ENCODE measurements around the gene CISH.
A peak's percentile ranks its signal among the peaks of the same experiment; 100 is the strongest.

The CISH gene

DNA sequence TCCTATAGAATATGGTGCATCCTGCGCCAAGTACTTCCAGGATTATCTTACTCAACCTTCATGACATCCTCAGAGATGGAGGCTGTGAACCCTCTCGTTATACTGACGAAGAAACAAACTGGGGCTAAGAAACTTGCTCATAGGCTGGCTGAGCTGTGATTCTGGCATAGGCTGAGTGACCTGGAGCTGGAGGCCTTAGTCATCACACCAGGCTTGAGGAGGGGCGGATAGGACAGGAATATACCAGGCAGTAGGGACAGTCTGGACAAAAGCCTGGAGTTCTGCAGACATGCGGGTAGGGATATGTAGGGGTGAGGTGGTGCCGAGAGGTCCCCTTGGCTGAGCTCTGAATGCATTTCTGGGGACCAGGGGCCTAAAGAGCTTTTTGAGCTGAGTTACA lies 24.2 kb downstream of the CISH start:
- peaks cover 81% of the 10 kb centered on the region for H3K4me1 ChIP-seq (ENCODE audit: insufficient read depth, low read length)
- H3K9me3 ChIP-seq (ENCODE audit: insufficient read depth, low read length, severe bottlenecking) = no peaks in the 10 kb centered on the region
- DNase-seq (no peak), ATAC-seq (ENCODE audit: insufficient read depth, low read depth) (no peak)
- peaks cover 39% of the 10 kb centered on the region for H3K79me2 ChIP-seq (ENCODE audit: insufficient read depth, low read length)
- TF ChIP-seq, protein P1, sequence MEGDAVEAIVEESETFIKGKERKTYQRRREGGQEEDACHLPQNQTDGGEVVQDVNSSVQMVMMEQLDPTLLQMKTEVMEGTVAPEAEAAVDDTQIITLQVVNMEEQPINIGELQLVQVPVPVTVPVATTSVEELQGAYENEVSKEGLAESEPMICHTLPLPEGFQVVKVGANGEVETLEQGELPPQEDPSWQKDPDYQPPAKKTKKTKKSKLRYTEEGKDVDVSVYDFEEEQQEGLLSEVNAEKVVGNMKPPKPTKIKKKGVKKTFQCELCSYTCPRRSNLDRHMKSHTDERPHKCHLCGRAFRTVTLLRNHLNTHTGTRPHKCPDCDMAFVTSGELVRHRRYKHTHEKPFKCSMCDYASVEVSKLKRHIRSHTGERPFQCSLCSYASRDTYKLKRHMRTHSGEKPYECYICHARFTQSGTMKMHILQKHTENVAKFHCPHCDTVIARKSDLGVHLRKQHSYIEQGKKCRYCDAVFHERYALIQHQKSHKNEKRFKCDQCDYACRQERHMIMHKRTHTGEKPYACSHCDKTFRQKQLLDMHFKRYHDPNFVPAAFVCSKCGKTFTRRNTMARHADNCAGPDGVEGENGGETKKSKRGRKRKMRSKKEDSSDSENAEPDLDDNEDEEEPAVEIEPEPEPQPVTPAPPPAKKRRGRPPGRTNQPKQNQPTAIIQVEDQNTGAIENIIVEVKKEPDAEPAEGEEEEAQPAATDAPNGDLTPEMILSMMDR (IDR thresholded peaks at IDR 0.05; ENCODE audit: borderline replicate concordance, extremely low read depth, low read length, poor library complexity, severe bottlenecking) = no peak
- no peak for TF ChIP-seq EZH2 (IDR thresholded peaks at IDR 0.05; ENCODE audit: borderline replicate concordance, low read depth, low read length, severe bottlenecking)
- peak overlapping the region; percentile 53 for H3K9ac ChIP-seq (ENCODE audit: low read depth, low read length)
- no peak overlapping the region for H2AFZ ChIP-seq (ENCODE audit: low read depth, low read length)
- H3K4me3 ChIP-seq (ENCODE audit: low read depth in 1 of 2, low read length in 2 of 2) = no peak overlapping the region
- peaks cover 48% of the 10 kb centered on the region for H3K36me3 ChIP-seq (ENCODE audit: insufficient read depth, low read length)
- no peaks in the 10 kb centered on the region for H3K27me3 ChIP-seq (ENCODE audit: insufficient read depth, low read length, poor library complexity)
- H4K20me1 ChIP-seq (ENCODE audit: insufficient read depth, low read length) = no peaks in the 10 kb centered on the region
- H3K27ac ChIP-seq (ENCODE audit: low read length) = peak overlapping the region; percentile 96
- H3K4me2 ChIP-seq (ENCODE audit: insufficient read depth, low read length) = no peak overlapping the region

DNA sequence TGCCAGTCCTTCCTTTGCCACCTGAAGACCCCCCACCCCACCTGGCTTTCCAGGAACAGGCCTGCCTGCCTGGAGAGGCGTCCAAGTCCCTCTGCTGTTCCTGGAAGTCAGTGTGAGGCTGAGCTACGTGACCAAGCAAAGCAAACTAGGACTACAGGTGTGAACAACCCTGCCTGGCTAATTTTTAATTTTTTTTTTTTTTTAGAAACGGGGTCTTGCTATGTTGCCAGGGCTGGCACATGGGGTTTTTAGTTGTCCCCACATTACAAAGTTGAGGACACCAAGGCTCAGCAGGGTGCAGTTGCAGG lies 24.9 kb downstream of the CISH start:
- Histone ChIP-seq H2AFZ (ENCODE audit: low read depth, low read length) (no peak overlapping the region), H3K27ac (ENCODE audit: low read length) (peak overlapping the region; percentile 96), H3K4me3 (ENCODE audit: low read depth in 1 of 2, low read length in 2 of 2) (no peak overlapping the region), H3K36me3 (ENCODE audit: insufficient read depth, low read length) (peaks cover 55% of the 10 kb centered on the region), H3K79me2 (ENCODE audit: insufficient read depth, low read length) (peaks cover 34% of the 10 kb centered on the region), H3K9me3 (ENCODE audit: insufficient read depth, low read length, severe bottlenecking) (no peaks in the 10 kb centered on the region), H3K9ac (ENCODE audit: low read depth, low read length) (peak overlapping the region; percentile 53), H3K4me2 (ENCODE audit: insufficient read depth, low read length) (peak overlapping the region; percentile 2; the same call in 1 of the 2 replicates), H3K27me3 (ENCODE audit: insufficient read depth, low read length, poor library complexity) (no peaks in the 10 kb centered on the region), H3K4me1 (ENCODE audit: insufficient read depth, low read length) (peaks cover 74% of the 10 kb centered on the region), H4K20me1 (ENCODE audit: insufficient read depth, low read length) (no peaks in the 10 kb centered on the region)
- ATAC-seq (ENCODE audit: insufficient read depth, low read depth) = no peak
- peak; percentile 75 for DNase-seq
- TF ChIP-seq EZH2 (IDR thresholded peaks at IDR 0.05; ENCODE audit: borderline replicate concordance, low read depth, low read length, severe bottlenecking) = no peak

- DNase-seq = no peak
Measured at GRCh38 chr3:50585919-50586762, 25.4 kb downstream of the CISH start.

DNA sequence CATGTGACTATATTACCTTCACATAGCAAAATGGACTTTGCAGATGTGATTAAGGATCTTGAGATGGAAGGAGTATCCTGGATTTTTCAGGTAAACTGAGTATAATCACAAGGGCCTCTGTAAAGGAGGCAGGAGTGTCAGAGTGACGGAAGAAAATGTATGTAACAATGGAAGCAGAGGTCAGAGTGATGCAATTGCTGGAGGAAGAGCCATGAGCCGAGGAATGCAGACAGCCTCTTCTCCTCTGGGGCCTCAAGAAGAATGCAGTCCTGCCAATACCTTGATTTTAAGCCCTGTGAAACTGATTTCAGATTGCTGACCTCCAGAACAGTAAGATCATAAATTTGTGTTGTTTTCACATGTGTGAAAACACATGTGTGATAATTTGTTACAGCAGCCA lies 27.2 kb downstream of the CISH start:
- TF ChIP-seq, protein P1 (IDR thresholded peaks at IDR 0.05; ENCODE audit: borderline replicate concordance, extremely low read depth, low read length, poor library complexity, severe bottlenecking) = no peak
- no peak for TF ChIP-seq EZH2 (IDR thresholded peaks at IDR 0.05; ENCODE audit: borderline replicate concordance, low read depth, low read length, severe bottlenecking)
- Histone ChIP-seq H3K4me3 (ENCODE audit: low read depth in 1 of 2, low read length in 2 of 2) (no peak overlapping the region), H4K20me1 (ENCODE audit: insufficient read depth, low read length) (no peaks in the 10 kb centered on the region), H3K36me3 (ENCODE audit: insufficient read depth, low read length) (peaks cover 78% of the 10 kb centered on the region), H3K4me2 (ENCODE audit: insufficient read depth, low read length) (no peak overlapping the region), H3K27ac (ENCODE audit: low read length) (peak overlapping the region; percentile 96), H3K4me1 (ENCODE audit: insufficient read depth, low read length) (peaks cover 52% of the 10 kb centered on the region), H3K27me3 (ENCODE audit: insufficient read depth, low read length, poor library complexity) (no peaks in the 10 kb centered on the region), H3K9me3 (ENCODE audit: insufficient read depth, low read length, severe bottlenecking) (no peaks in the 10 kb centered on the region), H3K79me2 (ENCODE audit: insufficient read depth, low read length) (peaks cover 25% of the 10 kb centered on the region), H3K9ac (ENCODE audit: low read depth, low read length) (no peak overlapping the region), H2AFZ (ENCODE audit: low read depth, low read length) (no peak overlapping the region)
- DNase-seq = no peak
- no peak for ATAC-seq (ENCODE audit: insufficient read depth, low read depth)

More at GRCh38 chr3:50585919-50586762, 25.4 kb downstream of the CISH start:
- TF ChIP-seq, protein P1 (IDR thresholded peaks at IDR 0.05; ENCODE audit: borderline replicate concordance, extremely low read depth, low read length, poor library complexity, severe bottlenecking) = no peak
- no peak for TF ChIP-seq EZH2 (IDR thresholded peaks at IDR 0.05; ENCODE audit: borderline replicate concordance, low read depth, low read length, severe bottlenecking)
- Histone ChIP-seq H3K79me2 (ENCODE audit: insufficient read depth, low read length) (peaks cover 28% of the 10 kb centered on the region), H4K20me1 (ENCODE audit: insufficient read depth, low read length) (no peaks in the 10 kb centered on the region), H3K4me2 (ENCODE audit: insufficient read depth, low read length) (peak overlapping the region; percentile 2; the same call in 1 of the 2 replicates), H3K9me3 (ENCODE audit: insufficient read depth, low read length, severe bottlenecking) (no peaks in the 10 kb centered on the region), H3K27me3 (ENCODE audit: insufficient read depth, low read length, poor library complexity) (no peaks in the 10 kb centered on the region), H3K4me3 (ENCODE audit: low read depth in 1 of 2, low read length in 2 of 2) (no peak overlapping the region), H3K9ac (ENCODE audit: low read depth, low read length) (peak overlapping the region; percentile 53), H3K4me1 (ENCODE audit: insufficient read depth, low read length) (peaks cover 69% of the 10 kb centered on the region), H3K36me3 (ENCODE audit: insufficient read depth, low read length) (peaks cover 60% of the 10 kb centered on the region), H2AFZ (ENCODE audit: low read depth, low read length) (no peak overlapping the region), H3K27ac (ENCODE audit: low read length) (peak overlapping the region; percentile 96)
- ATAC-seq (ENCODE audit: insufficient read depth, low read depth) = no peak
